PFSK-1 (cell line): ENCODE results near the gene FHL5.

Source experiments
- POLR2AphosphoS5 ChIP-seq: IDR thresholded peaks from 2 replicates; pipeline ENCODE4 v1.6.1; 2012; ENCODE audit warnings: low read depth, mild to moderate bottlenecking, control low read depth, low read length, moderate library complexity
- TF ChIP-seq, protein P1 (sequence below), 2 experiments: IDR thresholded peaks; 2 replicates each; pipeline versions ENCODE4 v1.6.1 to v1.8.0; 2011 to 2012; ENCODE audit warnings: low read depth in 2 of 2, low read length in 2 of 2, control low read depth in 1 of 2, inconsistent platforms in 1 of 2, mild to moderate bottlenecking in 1 of 2, moderate library complexity in 1 of 2; ENCODE audit not compliant: insufficient read depth in 1 of 2

DNA sequence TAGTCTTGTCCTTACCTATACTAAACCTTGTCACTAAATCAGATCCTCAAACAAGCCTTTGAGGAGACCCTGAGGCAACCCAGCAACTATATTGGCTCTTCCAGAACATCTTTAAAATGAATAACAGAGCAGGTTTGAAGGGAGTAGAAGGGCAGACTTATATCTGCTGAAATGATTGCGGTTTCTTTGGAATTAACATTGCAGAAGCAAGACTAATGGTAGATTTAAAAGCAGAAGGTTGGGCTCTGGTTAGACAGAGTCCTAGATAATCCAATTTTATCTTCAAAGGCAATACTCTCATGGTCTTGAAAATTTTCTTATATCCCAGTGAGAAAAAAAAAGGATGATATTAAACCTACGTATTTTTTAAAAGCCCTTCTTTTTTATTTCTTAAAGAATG is 19.1 kb downstream of the FHL5 start:
- TF ChIP-seq, protein P1, sequence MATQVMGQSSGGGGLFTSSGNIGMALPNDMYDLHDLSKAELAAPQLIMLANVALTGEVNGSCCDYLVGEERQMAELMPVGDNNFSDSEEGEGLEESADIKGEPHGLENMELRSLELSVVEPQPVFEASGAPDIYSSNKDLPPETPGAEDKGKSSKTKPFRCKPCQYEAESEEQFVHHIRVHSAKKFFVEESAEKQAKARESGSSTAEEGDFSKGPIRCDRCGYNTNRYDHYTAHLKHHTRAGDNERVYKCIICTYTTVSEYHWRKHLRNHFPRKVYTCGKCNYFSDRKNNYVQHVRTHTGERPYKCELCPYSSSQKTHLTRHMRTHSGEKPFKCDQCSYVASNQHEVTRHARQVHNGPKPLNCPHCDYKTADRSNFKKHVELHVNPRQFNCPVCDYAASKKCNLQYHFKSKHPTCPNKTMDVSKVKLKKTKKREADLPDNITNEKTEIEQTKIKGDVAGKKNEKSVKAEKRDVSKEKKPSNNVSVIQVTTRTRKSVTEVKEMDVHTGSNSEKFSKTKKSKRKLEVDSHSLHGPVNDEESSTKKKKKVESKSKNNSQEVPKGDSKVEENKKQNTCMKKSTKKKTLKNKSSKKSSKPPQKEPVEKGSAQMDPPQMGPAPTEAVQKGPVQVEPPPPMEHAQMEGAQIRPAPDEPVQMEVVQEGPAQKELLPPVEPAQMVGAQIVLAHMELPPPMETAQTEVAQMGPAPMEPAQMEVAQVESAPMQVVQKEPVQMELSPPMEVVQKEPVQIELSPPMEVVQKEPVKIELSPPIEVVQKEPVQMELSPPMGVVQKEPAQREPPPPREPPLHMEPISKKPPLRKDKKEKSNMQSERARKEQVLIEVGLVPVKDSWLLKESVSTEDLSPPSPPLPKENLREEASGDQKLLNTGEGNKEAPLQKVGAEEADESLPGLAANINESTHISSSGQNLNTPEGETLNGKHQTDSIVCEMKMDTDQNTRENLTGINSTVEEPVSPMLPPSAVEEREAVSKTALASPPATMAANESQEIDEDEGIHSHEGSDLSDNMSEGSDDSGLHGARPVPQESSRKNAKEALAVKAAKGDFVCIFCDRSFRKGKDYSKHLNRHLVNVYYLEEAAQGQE (IDR thresholded peaks at IDR 0.05; ENCODE audit: insufficient read depth in 1 of 2, low read depth in 2 of 2, low read length in 2 of 2), result no peak
- TF ChIP-seq POLR2AphosphoS5, result no peak
